HepG2 (cell line): Measurements from ENCODE around the gene CTIF. TPM values are rescaled to one million over a fixed set of nuclear protein-coding genes. Genes with fewer than 3 reads are reported as not detected.

ENCODE experiments used
- ARHGAP35 ChIP-seq: sonication (generic); formaldehyde crosslinking; IDR thresholded peaks from 2 replicates; pipeline ENCODE4 v1.9.0; 2022; ENCODE audit warnings: mild to moderate bottlenecking, inconsistent platforms, moderate library complexity, missing genetic modification reagents, borderline replicate concordance
- ATRX ChIP-seq: sonication (generic); formaldehyde crosslinking; IDR thresholded peaks from 2 replicates; pipeline ENCODE4 v1.4.0; 2020; ENCODE audit warnings: missing genetic modification reagents, borderline replicate concordance
- CAMTA2 ChIP-seq: sonication (generic); formaldehyde crosslinking; IDR thresholded peaks from 2 replicates; pipeline ENCODE4 v1.4.0; 2020; ENCODE audit warnings: mild to moderate bottlenecking, missing genetic modification reagents, borderline replicate concordance
- DPF2 ChIP-seq: sonication (generic); formaldehyde crosslinking; IDR thresholded peaks from 2 replicates; pipeline ENCODE4 v1.4.0; 2020; ENCODE audit warnings: mild to moderate bottlenecking, low read depth, missing genetic modification reagents, borderline replicate concordance
- ERF ChIP-seq: IDR thresholded peaks from 2 replicates; pipeline ENCODE4 v1.6.1; 2018; ENCODE audit warnings: missing biosample characterization, missing genetic modification reagents
- FOXK2 ChIP-seq: fragments of 450-650 bp; IDR thresholded peaks from 2 replicates; pipeline ENCODE4 v1.6.1; 2016
- FOXM1 ChIP-seq: sonication (generic); formaldehyde crosslinking; IDR thresholded peaks from 2 replicates; pipeline ENCODE4 v1.5.0; 2020; ENCODE audit warnings: missing genetic modification reagents
- GPN1 ChIP-seq: sonication (generic); formaldehyde crosslinking; IDR thresholded peaks from 2 replicates; pipeline ENCODE4 v1.5.1; 2020; ENCODE audit warnings: missing genetic modification reagents, borderline replicate concordance
- IRX3 ChIP-seq: sonication (generic); formaldehyde crosslinking; IDR thresholded peaks from 2 replicates; pipeline ENCODE4 v1.8.1; 2023; ENCODE audit warnings: mild to moderate bottlenecking, low read depth, missing genetic modification reagents, borderline replicate concordance
- JDP2 ChIP-seq: sonication (generic); formaldehyde crosslinking; IDR thresholded peaks from 2 replicates; pipeline ENCODE4 v1.8.1; 2022; ENCODE audit warnings: missing genetic modification reagents, borderline replicate concordance
- MYNN ChIP-seq: sonication (generic); formaldehyde crosslinking; IDR thresholded peaks from 2 replicates; pipeline ENCODE4 v1.4.0; 2020; ENCODE audit warnings: mild to moderate bottlenecking, low read depth, missing genetic modification reagents
- PHF20 ChIP-seq: sonication (generic); formaldehyde crosslinking; IDR thresholded peaks from 2 replicates; pipeline ENCODE4 v1.5.0; 2020; ENCODE audit warnings: mild to moderate bottlenecking, missing genetic modification reagents
- PITX1 ChIP-seq: sonication (generic); formaldehyde crosslinking; IDR thresholded peaks from 2 replicates; pipeline ENCODE4 v1.5.1; 2020; ENCODE audit warnings: mild to moderate bottlenecking, missing genetic modification reagents
- RNF2 ChIP-seq: fragments of 450-650 bp; conservative IDR thresholded peaks from 2 replicates; pipeline ENCODE4 v1.6.1; 2016; ENCODE audit warnings: low read depth
- SRSF4 ChIP-seq: fragments of 200-400 bp; formaldehyde crosslinking; IDR thresholded peaks from one replicate; pipeline ENCODE4 v1.6.1; 2018; ENCODE audit warnings: mild to moderate bottlenecking, low read depth, low read length, moderate library complexity; ENCODE audit not compliant: poor library complexity, severe bottlenecking
- TMF1 ChIP-seq: sonication (generic); formaldehyde crosslinking; IDR thresholded peaks from 2 replicates; pipeline ENCODE4 v1.8.1; 2022; ENCODE audit warnings: low read depth, missing genetic modification reagents
- ZBTB8A ChIP-seq: sonication (generic); formaldehyde crosslinking; IDR thresholded peaks from 2 replicates; pipeline ENCODE4 v1.4.0; 2020; ENCODE audit warnings: mild to moderate bottlenecking, low read depth, missing genetic modification reagents, borderline replicate concordance
- ZNF263 ChIP-seq: sonication (generic); formaldehyde crosslinking; IDR thresholded peaks from 2 replicates; pipeline ENCODE4 v1.4.0; 2020; ENCODE audit warnings: missing genetic modification reagents
- ZNF354B ChIP-seq: sonication (generic); formaldehyde crosslinking; IDR thresholded peaks from 2 replicates; pipeline ENCODE4 v1.8.0; 2022; ENCODE audit warnings: mild to moderate bottlenecking, missing genetic modification reagents
- ZNF446 ChIP-seq: sonication (generic); formaldehyde crosslinking; IDR thresholded peaks from 2 replicates; pipeline ENCODE4 v1.5.0; 2020; ENCODE audit warnings: mild to moderate bottlenecking, missing genetic modification reagents
- ZNF557 ChIP-seq: sonication (generic); formaldehyde crosslinking; IDR thresholded peaks from 2 replicates; pipeline ENCODE4 v1.4.0; 2020; ENCODE audit warnings: missing genetic modification reagents
- ZNF703 ChIP-seq: sonication (generic); formaldehyde crosslinking; IDR thresholded peaks from 2 replicates; pipeline ENCODE4 v1.5.1; 2020; ENCODE audit warnings: missing genetic modification reagents, mild to moderate bottlenecking, moderate library complexity, borderline replicate concordance
- ZNF713 ChIP-seq: sonication (generic); formaldehyde crosslinking; IDR thresholded peaks from 2 replicates; pipeline ENCODE4 v1.4.0; 2020; ENCODE audit warnings: mild to moderate bottlenecking, missing genetic modification reagents
- ZNF790 ChIP-seq: sonication (generic); formaldehyde crosslinking; IDR thresholded peaks from 2 replicates; pipeline ENCODE4 v1.8.0; 2022; ENCODE audit warnings: missing genetic modification reagents, mild to moderate bottlenecking, borderline replicate concordance
- polyA plus RNA-seq, 8 experiments: library from polyadenylated mRNA; depleted of rRNA in 3 of 8; stranded (reverse) in 7 of 8; unstranded in 1 of 8; fragments of >200 nt; fragmentation: Illumina TruSeq in 4 of 8; extraction: Trizol in 4 of 8; gene quantifications; 2 replicates each; pipeline versions ENCODE4 v1.2.1 to v1.2.3, GENCODE V29; 2011 to 2016; ENCODE audit warnings: low read depth in 4 of 8, missing spikeins in 1 of 8, mixed read lengths in 1 of 8; ENCODE audit not compliant: insufficient read depth in 1 of 8
- total RNA-seq, 5 experiments: library from RNA; depleted of rRNA; stranded (reverse); fragments of >200 nt; fragmentation: Illumina TruSeq; extraction: Trizol; gene quantifications; 2 replicates each; pipeline ENCODE4 v1.2.3, GENCODE V29; 2016; ENCODE audit warnings: low read depth in 1 of 5
- TF ChIP-seq, protein P1 (sequence below): sonication (generic); formaldehyde crosslinking; IDR thresholded peaks from 2 replicates; pipeline ENCODE4 v1.4.0; 2020; ENCODE audit warnings: missing genetic modification reagents, mild to moderate bottlenecking, borderline replicate concordance
- TF ChIP-seq, protein P2 (sequence below): sonication (generic); formaldehyde crosslinking; IDR thresholded peaks from 2 replicates; pipeline ENCODE4 v1.4.0; 2020; ENCODE audit warnings: missing genetic modification reagents, borderline replicate concordance

CTIF gene
- total and polyA plus RNA-seq, 2 of the 13 experiments (the other 11 are each of a cell fraction or from before 2014, with no cell fraction given): 18.2 to 28.0 TPM

DNA sequence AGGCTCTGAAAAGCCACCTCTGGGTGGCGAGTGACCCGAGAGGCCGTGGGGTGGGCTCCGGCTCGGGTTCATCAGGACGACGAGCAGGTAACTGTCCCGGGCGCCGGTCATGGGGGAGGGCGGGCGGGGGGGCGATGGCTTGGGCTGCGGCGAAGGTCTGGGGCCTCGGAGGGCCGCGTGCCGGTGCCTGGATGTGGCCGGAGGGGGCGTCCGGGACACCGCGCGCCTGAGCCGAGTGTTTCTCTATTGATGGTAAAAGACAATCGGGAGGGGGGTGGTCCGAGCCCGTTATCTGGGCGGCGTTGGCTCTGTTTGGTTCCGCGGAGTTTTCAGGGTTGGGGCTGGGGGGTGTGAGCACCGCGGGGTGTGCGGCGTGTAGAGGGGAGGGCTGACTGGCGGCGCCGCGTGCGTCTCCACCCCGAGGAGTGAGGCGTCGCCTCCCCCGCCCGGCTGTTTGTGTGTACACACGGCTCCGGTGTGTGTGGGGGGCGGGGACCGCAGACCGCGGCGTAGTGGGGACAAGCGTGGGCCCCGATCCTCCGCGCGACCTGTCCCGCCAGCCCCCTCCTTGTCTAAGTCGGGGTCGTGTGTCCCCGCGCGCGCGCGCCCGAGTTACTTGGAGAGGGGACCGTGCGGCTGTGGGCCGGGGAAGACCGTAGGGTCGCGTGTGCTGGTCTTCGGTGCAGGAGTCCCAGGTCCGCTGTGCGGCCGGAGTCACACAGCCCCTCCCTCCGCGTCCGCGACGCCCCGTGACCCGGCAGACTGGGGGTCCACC is 1.6 kb downstream of the CTIF start (continued):
- TF ChIP-seq FOXM1 (no peak), ZNF557 (CRISPR knock-in tag) (no peak), PITX1 (CRISPR knock-in tag) (peak; percentile 51; the same call in 1 of the 2 replicates), ARHGAP35 (CRISPR knock-in tag) (no peak; the same call in 1 of the 2 replicates), ATRX (no peak), ZNF713 (CRISPR knock-in tag) (no peak), MYNN (no peak), TMF1 (no peak), ZNF703 (CRISPR knock-in tag) (no peak), JDP2 (CRISPR knock-in tag) (no peak; the same call in 1 of the 2 replicates), ERF (no peak), GPN1 (no peak), CAMTA2 (CRISPR knock-in tag) (no peak), SRSF4 (no peak), RNF2 (0 out of 2 replicates have a peak, but pooled peaks have one; percentile 22), FOXK2 (no peak), IRX3 (CRISPR knock-in tag) (no peak), ZBTB8A (CRISPR knock-in tag) (no peak), PHF20 (no peak), ZNF354B (CRISPR knock-in tag) (no peak), ZNF263 (CRISPR knock-in tag) (0 out of 2 replicates have a peak, but pooled peaks have one; percentile 5), ZNF446 (CRISPR knock-in tag) (0 out of 2 replicates have a peak, but pooled peaks have one; percentile 56), DPF2 (no peak), ZNF790 (CRISPR knock-in tag) (no peak)
- TF ChIP-seq, protein P1, sequence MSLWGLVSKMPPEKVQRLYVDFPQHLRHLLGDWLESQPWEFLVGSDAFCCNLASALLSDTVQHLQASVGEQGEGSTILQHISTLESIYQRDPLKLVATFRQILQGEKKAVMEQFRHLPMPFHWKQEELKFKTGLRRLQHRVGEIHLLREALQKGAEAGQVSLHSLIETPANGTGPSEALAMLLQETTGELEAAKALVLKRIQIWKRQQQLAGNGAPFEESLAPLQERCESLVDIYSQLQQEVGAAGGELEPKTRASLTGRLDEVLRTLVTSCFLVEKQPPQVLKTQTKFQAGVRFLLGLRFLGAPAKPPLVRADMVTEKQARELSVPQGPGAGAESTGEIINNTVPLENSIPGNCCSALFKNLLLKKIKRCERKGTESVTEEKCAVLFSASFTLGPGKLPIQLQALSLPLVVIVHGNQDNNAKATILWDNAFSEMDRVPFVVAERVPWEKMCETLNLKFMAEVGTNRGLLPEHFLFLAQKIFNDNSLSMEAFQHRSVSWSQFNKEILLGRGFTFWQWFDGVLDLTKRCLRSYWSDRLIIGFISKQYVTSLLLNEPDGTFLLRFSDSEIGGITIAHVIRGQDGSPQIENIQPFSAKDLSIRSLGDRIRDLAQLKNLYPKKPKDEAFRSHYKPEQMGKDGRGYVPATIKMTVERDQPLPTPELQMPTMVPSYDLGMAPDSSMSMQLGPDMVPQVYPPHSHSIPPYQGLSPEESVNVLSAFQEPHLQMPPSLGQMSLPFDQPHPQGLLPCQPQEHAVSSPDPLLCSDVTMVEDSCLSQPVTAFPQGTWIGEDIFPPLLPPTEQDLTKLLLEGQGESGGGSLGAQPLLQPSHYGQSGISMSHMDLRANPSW (CRISPR knock-in tag): no peak
- TF ChIP-seq, protein P2, sequence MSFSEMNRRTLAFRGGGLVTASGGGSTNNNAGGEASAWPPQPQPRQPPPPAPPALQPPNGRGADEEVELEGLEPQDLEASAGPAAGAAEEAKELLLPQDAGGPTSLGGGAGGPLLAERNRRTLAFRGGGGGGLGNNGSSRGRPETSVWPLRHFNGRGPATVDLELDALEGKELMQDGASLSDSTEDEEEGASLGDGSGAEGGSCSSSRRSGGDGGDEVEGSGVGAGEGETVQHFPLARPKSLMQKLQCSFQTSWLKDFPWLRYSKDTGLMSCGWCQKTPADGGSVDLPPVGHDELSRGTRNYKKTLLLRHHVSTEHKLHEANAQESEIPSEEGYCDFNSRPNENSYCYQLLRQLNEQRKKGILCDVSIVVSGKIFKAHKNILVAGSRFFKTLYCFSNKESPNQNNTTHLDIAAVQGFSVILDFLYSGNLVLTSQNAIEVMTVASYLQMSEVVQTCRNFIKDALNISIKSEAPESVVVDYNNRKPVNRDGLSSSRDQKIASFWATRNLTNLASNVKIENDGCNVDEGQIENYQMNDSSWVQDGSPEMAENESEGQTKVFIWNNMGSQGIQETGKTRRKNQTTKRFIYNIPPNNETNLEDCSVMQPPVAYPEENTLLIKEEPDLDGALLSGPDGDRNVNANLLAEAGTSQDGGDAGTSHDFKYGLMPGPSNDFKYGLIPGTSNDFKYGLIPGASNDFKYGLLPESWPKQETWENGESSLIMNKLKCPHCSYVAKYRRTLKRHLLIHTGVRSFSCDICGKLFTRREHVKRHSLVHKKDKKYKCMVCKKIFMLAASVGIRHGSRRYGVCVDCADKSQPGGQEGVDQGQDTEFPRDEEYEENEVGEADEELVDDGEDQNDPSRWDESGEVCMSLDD (CRISPR knock-in tag): no peak; the same call in 1 of the 2 replicates
